ENCODE measurements around the gene PER1.

GRCh38 chr17:8150194-8151119 lies 1.7 kb downstream of the PER1 start:
- TF ChIP-seq, protein P1, sequence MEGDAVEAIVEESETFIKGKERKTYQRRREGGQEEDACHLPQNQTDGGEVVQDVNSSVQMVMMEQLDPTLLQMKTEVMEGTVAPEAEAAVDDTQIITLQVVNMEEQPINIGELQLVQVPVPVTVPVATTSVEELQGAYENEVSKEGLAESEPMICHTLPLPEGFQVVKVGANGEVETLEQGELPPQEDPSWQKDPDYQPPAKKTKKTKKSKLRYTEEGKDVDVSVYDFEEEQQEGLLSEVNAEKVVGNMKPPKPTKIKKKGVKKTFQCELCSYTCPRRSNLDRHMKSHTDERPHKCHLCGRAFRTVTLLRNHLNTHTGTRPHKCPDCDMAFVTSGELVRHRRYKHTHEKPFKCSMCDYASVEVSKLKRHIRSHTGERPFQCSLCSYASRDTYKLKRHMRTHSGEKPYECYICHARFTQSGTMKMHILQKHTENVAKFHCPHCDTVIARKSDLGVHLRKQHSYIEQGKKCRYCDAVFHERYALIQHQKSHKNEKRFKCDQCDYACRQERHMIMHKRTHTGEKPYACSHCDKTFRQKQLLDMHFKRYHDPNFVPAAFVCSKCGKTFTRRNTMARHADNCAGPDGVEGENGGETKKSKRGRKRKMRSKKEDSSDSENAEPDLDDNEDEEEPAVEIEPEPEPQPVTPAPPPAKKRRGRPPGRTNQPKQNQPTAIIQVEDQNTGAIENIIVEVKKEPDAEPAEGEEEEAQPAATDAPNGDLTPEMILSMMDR (IDR thresholded peaks at IDR 0.05), result no peak
- TF ChIP-seq POLR2A (IDR thresholded peaks at IDR 0.05) (no peak), POLR2AphosphoS5 (IDR thresholded peaks at IDR 0.05) (no peak)
